Upper lobe of left lung (tissue), 6 donors: Measurements from ENCODE around the gene CYS1. TPM values are rescaled to one million over a fixed set of nuclear protein-coding genes. Genes with fewer than 3 reads are reported as not detected.
A peak's percentile ranks its signal among the peaks of the same experiment; 100 is the strongest.

Experiments used
- ATAC-seq, 2 donors: fragments of 200-7000 bp; cut with Tn5 transposase; one replicate each; pipeline ENCODE4 v1.9.1; 2022; ENCODE audit warnings: mild to moderate bottlenecking in 2 of 2, moderate library complexity in 2 of 2; ENCODE audit not compliant: low FRiP score in 2 of 2
- DNase-seq, 2 donors: peaks; one replicate each; pipeline ENCODE4 v3.0.0-alpha.2; 2019 to 2020
- H3K27ac ChIP-seq, 4 donors: fragments of 200-600 bp; sonication (generic); one replicate each; pipeline ENCODE4 v1.5.1; 2016 to 2019
- H3K27me3 ChIP-seq, 4 donors: fragments of 200-600 bp; sonication (generic); one replicate each; pipeline ENCODE4 v1.5.1; 2017 to 2019
- H3K36me3 ChIP-seq, 4 donors: fragments of 200-600 bp; sonication (generic); one replicate each; pipeline ENCODE4 v1.5.1; 2016 to 2019
- H3K4me1 ChIP-seq, 4 donors: fragments of 200-600 bp; sonication (generic); one replicate each; pipeline ENCODE4 v1.5.1; 2018 to 2019
- H3K4me3 ChIP-seq, 4 donors: fragments of 200-600 bp; sonication (generic); one replicate each; pipeline ENCODE4 v1.5.1; 2017 to 2019; ENCODE audit warnings: mild to moderate bottlenecking in 2 of 4, moderate library complexity in 1 of 4
- H3K9me3 ChIP-seq, 4 donors: fragments of 200-600 bp; sonication (generic); one replicate each; pipeline ENCODE4 v1.5.1; 2018 to 2019
- EP300 ChIP-seq, 4 donors: sonication (generic); formaldehyde crosslinking; IDR thresholded peaks; one replicate each; pipeline ENCODE4 v1.5.1; 2017; ENCODE audit warnings: antibody characterized with exemption in 4 of 4, control low read depth in 2 of 4
- POLR2A ChIP-seq, 4 donors: fragments of 450-650 bp; IDR thresholded peaks; one replicate each; pipeline ENCODE4 v1.5.1; 2016 to 2017; ENCODE audit warnings: antibody characterized with exemption in 4 of 4, mild to moderate bottlenecking in 2 of 4
- POLR2AphosphoS5 ChIP-seq, 2 donors: sonication (generic); formaldehyde crosslinking; IDR thresholded peaks; one replicate each; pipeline ENCODE4 v1.5.1; 2017; ENCODE audit warnings: antibody characterized with exemption in 2 of 2
- WGBS, 2 donors: methylation state at CpG; one replicate each; pipeline ENCODE4 v1.1.5; 2017 to 2018; 5-methylcytosine and 5-hydroxymethylcytosine counted together
- total RNA-seq, 6 donors: library from RNA; depleted of rRNA in 4 of 6; stranded (reverse); fragments of >200 nt in 4 of 6; gene quantifications; one replicate each; pipeline versions ENCODE4 v1.1.0 to v1.2.1, GENCODE V29; 2016 to 2021
- TF ChIP-seq, protein P1 (sequence below), 6 experiments: fragments of 450-650 bp in 4 of 6; fragments of 200-600 bp in 2 of 6; sonication (generic) in 2 of 6; IDR thresholded peaks; one replicate each; pipeline ENCODE4 v1.5.1; 2016 to 2019; ENCODE audit warnings: antibody characterized with exemption in 6 of 6
- donor health status: DM: no; HTN: no; CAD: no; lungs with moderate emphysema.
- donor health status: DM: no; HTN: yes; CAD: no; lungs with severe emphysema.

The CYS1 gene
- total RNA-seq, 6 donors from 2014 or later, result 1.0 to 8.2 (median 5.6) TPM

DNA sequence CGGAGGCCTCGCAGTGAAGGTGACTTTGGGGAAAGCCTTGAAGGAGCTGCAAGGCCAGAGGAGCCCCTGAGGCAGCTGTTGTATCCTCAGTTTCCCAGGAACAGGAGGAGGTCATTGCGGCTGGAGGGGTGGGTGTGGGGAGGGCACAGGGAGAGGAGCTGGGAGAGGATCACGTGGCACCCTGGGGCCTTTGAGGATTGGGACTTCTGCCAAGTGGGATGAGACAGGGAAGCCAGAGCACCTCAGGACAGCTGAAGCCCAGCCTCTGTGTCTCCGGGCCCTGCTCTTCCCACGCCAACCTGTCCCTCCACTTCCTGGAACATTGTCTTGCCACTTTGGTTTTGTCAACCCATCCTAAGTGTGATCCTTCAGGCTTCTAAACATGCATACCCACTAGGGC is 23.0 kb upstream of the CYS1 start:
- no peak overlapping the region for H3K27ac ChIP-seq
- peaks cover 0 to 5% (median 0%) of the 10 kb centered on the region in 4 donors for H3K4me1 ChIP-seq
- TF ChIP-seq POLR2A (IDR thresholded peaks at IDR 0.05) (no peak), EP300 (IDR thresholded peaks at IDR 0.05) (no peak), POLR2AphosphoS5 (IDR thresholded peaks at IDR 0.05) (no peak)
- TF ChIP-seq, protein P1, sequence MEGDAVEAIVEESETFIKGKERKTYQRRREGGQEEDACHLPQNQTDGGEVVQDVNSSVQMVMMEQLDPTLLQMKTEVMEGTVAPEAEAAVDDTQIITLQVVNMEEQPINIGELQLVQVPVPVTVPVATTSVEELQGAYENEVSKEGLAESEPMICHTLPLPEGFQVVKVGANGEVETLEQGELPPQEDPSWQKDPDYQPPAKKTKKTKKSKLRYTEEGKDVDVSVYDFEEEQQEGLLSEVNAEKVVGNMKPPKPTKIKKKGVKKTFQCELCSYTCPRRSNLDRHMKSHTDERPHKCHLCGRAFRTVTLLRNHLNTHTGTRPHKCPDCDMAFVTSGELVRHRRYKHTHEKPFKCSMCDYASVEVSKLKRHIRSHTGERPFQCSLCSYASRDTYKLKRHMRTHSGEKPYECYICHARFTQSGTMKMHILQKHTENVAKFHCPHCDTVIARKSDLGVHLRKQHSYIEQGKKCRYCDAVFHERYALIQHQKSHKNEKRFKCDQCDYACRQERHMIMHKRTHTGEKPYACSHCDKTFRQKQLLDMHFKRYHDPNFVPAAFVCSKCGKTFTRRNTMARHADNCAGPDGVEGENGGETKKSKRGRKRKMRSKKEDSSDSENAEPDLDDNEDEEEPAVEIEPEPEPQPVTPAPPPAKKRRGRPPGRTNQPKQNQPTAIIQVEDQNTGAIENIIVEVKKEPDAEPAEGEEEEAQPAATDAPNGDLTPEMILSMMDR (IDR thresholded peaks at IDR 0.05), result no peak
- 84 to 88% methylated on average over 6 of the region's 6 CpGs for WGBS, 2 donors
- no peaks in the 10 kb centered on the region for H3K36me3 ChIP-seq
- H3K9me3 ChIP-seq, result no peaks in the 10 kb centered on the region
- no peak overlapping the region for H3K4me3 ChIP-seq
- no peaks in the 10 kb centered on the region for H3K27me3 ChIP-seq
- ATAC-seq (no peak), DNase-seq (no peak)

DNA sequence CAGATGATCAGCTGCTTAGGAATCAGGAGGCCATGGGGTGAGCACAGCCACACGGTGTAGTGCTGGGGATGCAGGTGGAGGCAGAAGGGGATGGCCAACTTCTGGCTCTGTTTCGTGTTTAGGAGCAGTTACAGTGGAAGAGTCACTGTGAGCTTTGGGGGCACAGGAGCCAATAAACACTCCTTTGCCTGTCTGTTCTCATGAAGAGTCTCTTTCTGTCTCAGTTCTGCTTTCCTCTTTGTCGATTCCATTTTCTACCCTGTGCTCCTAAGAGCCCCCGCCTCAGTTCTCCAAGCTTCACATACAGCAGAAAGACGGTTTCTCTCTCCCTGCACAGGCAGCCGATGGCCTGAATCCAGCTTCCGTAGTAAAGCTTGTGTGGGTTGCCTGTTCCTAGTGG is 21.3 kb upstream of the CYS1 start:
- Histone ChIP-seq H3K4me1 (peaks cover 0 to 11% (median 4%) of the 10 kb centered on the region in 4 donors), H3K4me3 (no peak overlapping the region), H3K9me3 (no peaks in the 10 kb centered on the region), H3K27me3 (no peaks in the 10 kb centered on the region), H3K27ac (no peak overlapping the region), H3K36me3 (no peaks in the 10 kb centered on the region)
- TF ChIP-seq, protein P1 (IDR thresholded peaks at IDR 0.05), result no peak
- TF ChIP-seq POLR2AphosphoS5 (IDR thresholded peaks at IDR 0.05), result no peak
- ATAC-seq, result no peak
- 49 to 56% methylated on average over 7 of the region's 7 CpGs for WGBS, 2 donors
- no peak for DNase-seq

DNA sequence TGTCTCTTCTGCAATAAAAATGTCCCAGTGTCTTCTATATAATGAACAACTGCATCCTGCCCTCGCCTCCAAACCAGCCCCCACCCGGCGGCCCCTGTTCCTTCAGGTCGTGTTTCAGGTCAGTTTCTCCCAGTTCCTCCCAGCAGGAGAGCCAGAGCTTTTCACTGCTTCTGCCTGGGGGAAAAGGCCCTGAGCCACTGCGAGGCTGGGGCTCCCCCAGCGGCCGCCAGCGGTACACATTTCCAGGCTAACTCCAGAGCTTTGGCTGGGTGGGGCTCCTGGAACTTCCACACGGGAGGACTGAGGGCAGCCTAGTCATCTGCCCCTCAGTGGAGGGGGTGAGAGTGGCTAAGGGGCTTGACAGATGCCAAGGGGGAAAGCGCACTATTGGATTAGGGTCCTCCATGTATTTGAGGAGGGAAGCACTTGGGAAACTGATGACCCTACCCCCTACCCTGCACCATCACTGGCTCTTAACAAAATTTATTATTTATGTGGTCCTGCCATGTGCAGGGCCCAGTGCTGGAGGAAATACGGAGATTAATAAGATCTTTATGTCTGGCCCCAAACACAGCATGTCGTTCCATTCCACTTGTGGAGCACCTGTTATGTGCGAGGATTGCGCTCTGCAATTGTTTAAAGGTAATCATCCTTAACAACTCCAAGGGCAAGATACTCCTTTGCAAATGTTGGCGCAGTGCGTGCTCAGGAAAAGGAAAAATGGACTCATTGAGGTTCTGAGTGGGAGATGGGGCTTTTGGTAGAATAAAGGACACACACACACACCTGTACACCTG is 17.3 kb upstream of the CYS1 start:
- Histone ChIP-seq H3K4me1 (peaks cover 0 to 11% (median 4%) of the 10 kb centered on the region in 4 donors), H3K36me3 (no peaks in the 10 kb centered on the region), H3K4me3 (no peak overlapping the region), H3K27ac (no peak overlapping the region), H3K9me3 (no peaks in the 10 kb centered on the region), H3K27me3 (no peaks in the 10 kb centered on the region)
- DNase-seq, result peak; percentile 74 to 91
- 34 to 49% methylated on average over 11 to 16 of the region's 16 CpGs for WGBS, 2 donors
- peak; percentile 87 to 95 for ATAC-seq
- TF ChIP-seq, protein P1 (IDR thresholded peaks at IDR 0.05), result peak; percentile 82 to 91 (median 86)
- no peak for TF ChIP-seq EP300 (IDR thresholded peaks at IDR 0.05)

DNA sequence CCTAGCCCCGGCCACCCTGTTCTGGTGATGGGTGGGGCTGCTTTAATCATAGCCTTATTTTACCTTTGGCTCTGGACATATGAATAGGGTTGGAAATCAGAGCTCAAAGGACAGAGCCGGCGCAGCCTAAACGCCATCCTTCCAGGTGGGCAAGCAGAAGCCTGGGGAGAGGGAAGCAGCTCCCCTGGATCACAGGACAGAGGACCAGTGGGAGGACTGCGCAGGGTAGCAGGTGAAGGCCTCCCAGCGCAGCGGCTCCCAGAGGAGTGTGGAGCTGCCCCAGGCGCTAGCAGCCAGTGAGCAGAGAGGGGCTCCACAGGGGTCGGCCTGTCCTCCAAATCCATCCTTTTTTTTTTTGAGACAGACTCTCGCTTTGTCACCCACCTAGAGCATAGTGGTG is 16.4 kb upstream of the CYS1 start:
- no peaks in the 10 kb centered on the region for H3K36me3 ChIP-seq
- TF ChIP-seq, protein P1 (IDR thresholded peaks at IDR 0.05), result no peak
- TF ChIP-seq POLR2AphosphoS5 (IDR thresholded peaks at IDR 0.05) (no peak), EP300 (IDR thresholded peaks at IDR 0.05) (no peak), POLR2A (IDR thresholded peaks at IDR 0.05) (no peak)

DNA sequence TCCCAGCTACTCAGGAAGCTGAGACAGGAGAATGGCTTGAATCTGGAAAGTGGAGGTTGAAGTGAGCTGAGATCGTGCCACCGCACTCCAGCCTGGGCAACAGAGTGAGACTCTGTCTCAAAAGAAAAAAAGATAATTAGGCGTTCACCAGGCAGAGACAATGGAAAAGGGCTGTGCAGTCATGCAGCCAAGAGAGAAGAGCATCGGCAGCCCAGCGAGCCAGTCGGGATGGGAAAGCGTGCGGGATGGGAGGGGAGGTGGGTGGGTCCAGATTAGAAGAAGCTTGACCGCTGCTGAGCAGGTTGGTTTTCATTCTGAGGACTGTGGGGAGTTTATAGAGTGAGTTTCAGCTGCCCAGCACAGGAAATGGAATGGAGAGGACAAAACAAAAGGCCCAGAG is 15.0 kb upstream of the CYS1 start:
- TF ChIP-seq EP300 (IDR thresholded peaks at IDR 0.05) (no peak), POLR2A (IDR thresholded peaks at IDR 0.05) (no peak), POLR2AphosphoS5 (IDR thresholded peaks at IDR 0.05) (no peak)
- TF ChIP-seq, protein P1 (IDR thresholded peaks at IDR 0.05), result no peak
- 81% methylated on average over 9 of the region's 9 CpGs for WGBS, 2 donors
- Histone ChIP-seq H3K4me1 (peaks cover 6 to 16% (median 10%) of the 10 kb centered on the region in 4 donors), H3K27ac (no peak overlapping the region), H3K36me3 (no peaks in the 10 kb centered on the region), H3K4me3 (no peak overlapping the region), H3K9me3 (no peaks in the 10 kb centered on the region), H3K27me3 (peaks cover 0 to 6% (median 2%) of the 10 kb centered on the region in 4 donors)
- ATAC-seq, result no peak
- DNase-seq, result no peak

More for the DNA sequence above, 16.4 kb upstream of the CYS1 start:
- Histone ChIP-seq H3K27ac (no peak overlapping the region), H3K9me3 (no peaks in the 10 kb centered on the region), H3K27me3 (no peaks in the 10 kb centered on the region), H3K4me1 (peaks cover 0 to 11% (median 4%) of the 10 kb centered on the region in 4 donors), H3K4me3 (no peak overlapping the region)
- WGBS, 2 donors, result 96 to 99% methylated on average over 10 of the region's 10 CpGs
- DNase-seq, result peak in 1 of 2 donors; percentile 30
- no peak for ATAC-seq
